Panc1 (cell line): ENCODE measurements around the gene ITSN2. TPM values are rescaled to one million over a fixed set of nuclear protein-coding genes. Genes with fewer than 3 reads are reported as not detected.
"Not testable (repeated sequence)": the region's sequence is repeated elsewhere in the genome, so short reads cannot be mapped to it uniquely, and the experiment has no call there.

Experiments used
- ATAC-seq: fragments of 200-7000 bp; cut with Tn5 transposase; 2 replicates; pipeline ENCODE4 v1.9.1; 2020; ENCODE audit warnings: mild to moderate bottlenecking, moderate library complexity
- BruUV-seq: library from RNA; stranded (reverse); fragments of 400-500 nt; replicated peaks from 2 replicates; lab custom pipeline; 2021; lab: Mats Ljungman, UMichigan
- CTCF ChIA-PET: fragments of 300-600 bp; sonication (Branson Sonifier 250); formaldehyde crosslinking; loops from one replicate; lab custom pipeline; 2022; ENCODE audit warnings: antibody characterized with exemption; lab: Charles Lee
- POLR2A ChIA-PET: fragments of 300-600 bp; sonication (Branson Sonifier 250); formaldehyde crosslinking; loops from one replicate; lab custom pipeline; 2022; ENCODE audit warnings: antibody characterized with exemption; lab: Charles Lee
- DNase-seq: peaks from one replicate; pipeline ENCODE4 v3.0.0-alpha.2; 2010; ENCODE audit warnings: low read depth, low spot score
- H3K27ac ChIP-seq: 2 replicates; pipeline ENCODE4 v1.5.1; 2011; ENCODE audit warnings: mild to moderate bottlenecking, low read length, inconsistent platforms
- H3K27me3 ChIP-seq: fragments of 200-500 bp; sonication (Bioruptor generic); 2 replicates; pipeline ENCODE4 v1.6.0; 2014; ENCODE audit warnings: low read length, inconsistent platforms; ENCODE audit not compliant: control insufficient read depth, insufficient read depth
- H3K36me3 ChIP-seq: fragments of 200-500 bp; sonication (Bioruptor generic); 2 replicates; pipeline ENCODE4 v1.5.1; 2014; ENCODE audit warnings: inconsistent platforms, mild to moderate bottlenecking, low read length, moderate library complexity; ENCODE audit not compliant: control insufficient read depth, insufficient read depth
- H3K4me1 ChIP-seq: 2 replicates; pipeline ENCODE4 v1.5.1; 2011; ENCODE audit warnings: inconsistent platforms, mild to moderate bottlenecking, low read length, moderate library complexity; ENCODE audit not compliant: control insufficient read depth, insufficient read depth
- H3K4me3 ChIP-seq, 2 experiments: 2 replicates each; pipeline ENCODE4 v1.5.1; 2011 to 2012; ENCODE audit warnings: low read depth in 2 of 2, low read length in 2 of 2, mild to moderate bottlenecking in 2 of 2, inconsistent platforms in 1 of 2, moderate library complexity in 1 of 2
- H3K9me3 ChIP-seq: fragments of 200-500 bp; sonication (Bioruptor generic); 2 replicates; pipeline ENCODE4 v1.5.1; 2014; ENCODE audit warnings: low read depth, mild to moderate bottlenecking, inconsistent platforms, low read length, moderate library complexity; ENCODE audit not compliant: control insufficient read depth, insufficient read depth
- CTCF ChIP-seq: fragments of 450-650 bp; IDR thresholded peaks from 2 replicates; pipeline ENCODE4 v1.5.1; 2017; ENCODE audit warnings: mild to moderate bottlenecking
- POLR2AphosphoS5 ChIP-seq: IDR thresholded peaks from 2 replicates; pipeline ENCODE4 v1.6.1; 2012; ENCODE audit warnings: mild to moderate bottlenecking, low read depth, low read length, moderate library complexity
- REST ChIP-seq, 2 experiments: IDR thresholded peaks; 2 replicates each; pipeline ENCODE4 v1.6.1; 2011 to 2012; ENCODE audit warnings: low read depth in 2 of 2, control low read depth in 1 of 2, low read length in 1 of 2, mild to moderate bottlenecking in 1 of 2, moderate library complexity in 1 of 2; ENCODE audit not compliant: insufficient read depth in 1 of 2
- SIN3A ChIP-seq: IDR thresholded peaks from 2 replicates; pipeline ENCODE4 v1.6.1; 2012; ENCODE audit warnings: low read depth, mild to moderate bottlenecking, low read length, moderate library complexity, borderline replicate concordance; ENCODE audit not compliant: insufficient read depth
- TCF7L2 ChIP-seq: IDR thresholded peaks from 2 replicates; pipeline ENCODE4 v1.6.1; 2011; ENCODE audit warnings: mild to moderate bottlenecking, low read depth, low read length, inconsistent platforms
- in situ Hi-C: cut with HindIII; loops from 2 replicates; pipeline ENCODE4 v1.10.0; 2016; ENCODE audit warnings: low sequenced_read_pairs, low pct_unique_long_range_greater_than_20kb
- intact Hi-C: fragments of 100-400 bp; cut with micrococcal nuclease; formaldehyde crosslinking; loops from one replicate; pipeline ENCODE4 v1.10.0; 2022; ENCODE audit not compliant: unreplicated experiment
- total RNA-seq: library from RNA; stranded (reverse); gene quantifications from one replicate; pipeline ENCODE4 v1.2.1, GENCODE V29; 2021; ENCODE audit not compliant: unreplicated experiment

ITSN2 gene
- total RNA-seq, 1 experiment from 2014 or later = 57.7 TPM

GRCh38 chr2:24200799-24201198 lies 159.5 kb downstream of the ITSN2 start:
- Histone ChIP-seq H3K9me3 (no peaks in the 10 kb centered on the region), H3K4me1 (no peaks in the 10 kb centered on the region), H3K4me3 (no peak overlapping the region), H3K36me3 (no peaks in the 10 kb centered on the region; the same call in 1 of the 2 replicates), H3K27me3 (no peaks in the 10 kb centered on the region), H3K27ac (no peak overlapping the region)
- intact Hi-C loops = no loop called here
- BruUV-seq = no TSS peak
- in situ Hi-C loops = no loop called here
- TF ChIP-seq CTCF = no peak
- no peak for TF ChIP-seq SIN3A
- TF ChIP-seq TCF7L2 = no peak
- no peak for TF ChIP-seq REST (IDR thresholded peaks at IDR 0.05; ENCODE audit: insufficient read depth in 1 of 2, low read depth in 2 of 2, low read length in 1 of 2)
- TF ChIP-seq POLR2AphosphoS5 = no peak
- POLR2A ChIA-PET = no interaction called here
- CTCF ChIA-PET = no interaction called here
- no peak; the same call in 1 of the 2 replicates for ATAC-seq
- DNase-seq = no peak

- Histone ChIP-seq H3K4me1 (no peaks in the 10 kb centered on the region), H3K4me3 (no peak overlapping the region), H3K27ac (no peak overlapping the region), H3K9me3 (no peaks in the 10 kb centered on the region), H3K36me3 (no peaks in the 10 kb centered on the region; the same call in 1 of the 2 replicates), H3K27me3 (no peaks in the 10 kb centered on the region)
- no TSS peak for BruUV-seq
- intact Hi-C loops (no loop called here), in situ Hi-C loops (no loop called here)
- CTCF ChIA-PET = no interaction called here
- ATAC-seq = no peak
- POLR2A ChIA-PET = no interaction called here
- no peak for DNase-seq
- TF ChIP-seq SIN3A = no peak
- no peak for TF ChIP-seq TCF7L2
- TF ChIP-seq REST (IDR thresholded peaks at IDR 0.05; ENCODE audit: insufficient read depth in 1 of 2, low read depth in 2 of 2, low read length in 1 of 2) = no peak
- no peak for TF ChIP-seq POLR2AphosphoS5
- no peak for TF ChIP-seq CTCF
Observed at GRCh38 chr2:24199968-24200590, 160.3 kb downstream of the ITSN2 start.

- ATAC-seq, H3K27ac ChIP-seq, DNase-seq, in situ Hi-C loops, CTCF ChIA-PET, intact Hi-C loops, POLR2A ChIA-PET, H3K9me3 ChIP-seq, H3K4me1 ChIP-seq, H3K36me3 ChIP-seq, H3K4me3 ChIP-seq, H3K27me3 ChIP-seq, BruUV-seq: not testable (repeated sequence)
Observed at GRCh38 chr2:24197213-24197612, 163.1 kb downstream of the ITSN2 start.
